SIG-M5 (cell line): ENCODE results near the gene ATP11C.
"Not testable (repeated sequence)": the region's sequence is repeated elsewhere in the genome, so short reads cannot be mapped to it uniquely, and the experiment has no call there.

ENCODE experiments used
- DNase-seq: peaks from one replicate; lab custom pipeline; 2025; lab: John Stamatoyannopoulos, UW

ATP11C gene

DNA sequence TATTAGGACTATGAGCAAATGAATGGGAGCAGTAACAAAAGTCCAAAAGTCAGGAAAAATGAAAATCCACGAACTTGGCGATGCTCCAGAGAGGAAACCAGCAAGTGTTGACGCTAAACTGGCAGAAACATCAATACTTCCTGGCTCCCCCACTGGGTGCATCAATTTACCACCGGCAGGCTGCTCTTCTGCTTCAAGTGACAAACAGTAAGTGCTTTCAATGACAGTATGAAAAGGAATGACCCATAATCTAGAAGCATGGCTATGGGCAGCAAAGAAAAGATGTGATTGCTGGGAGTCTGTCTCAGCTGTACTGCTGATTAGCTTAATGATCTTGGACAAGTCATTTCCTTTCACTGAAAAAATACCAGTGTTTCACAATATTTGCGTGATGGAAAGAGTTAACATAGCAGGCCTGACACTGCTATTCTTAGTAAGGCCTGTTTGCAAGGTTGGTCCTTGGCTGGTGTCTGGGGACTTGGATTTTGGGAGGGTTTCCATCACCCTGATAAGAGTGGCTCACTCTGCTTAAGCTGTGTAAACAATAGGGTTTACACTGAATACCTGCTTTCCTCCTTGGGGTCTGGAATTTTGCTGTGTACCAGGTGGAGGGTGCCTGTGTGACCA lies 8.7 kb downstream of the ATP11C start:
- DNase-seq = no peak

DNA sequence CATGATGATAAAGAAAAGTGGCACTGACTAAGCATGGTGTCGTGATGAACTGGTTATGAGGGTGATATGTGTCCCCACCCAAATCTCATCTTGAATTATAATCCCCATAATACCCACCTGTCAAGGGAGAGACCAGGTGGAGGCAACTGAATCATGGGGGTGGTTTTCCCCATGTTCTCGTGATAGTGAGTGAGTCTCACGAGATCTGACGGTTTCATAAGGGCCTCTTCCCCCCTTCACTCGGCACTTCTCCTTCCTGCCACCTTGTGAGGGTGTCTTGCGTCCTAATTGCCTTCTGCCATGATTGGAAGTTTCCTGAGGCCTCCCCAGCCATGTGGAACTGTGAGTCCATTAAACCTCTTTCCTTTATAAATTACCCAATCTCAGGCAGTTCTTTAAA lies 11.7 kb downstream of the ATP11C start:
- DNase-seq = not testable (repeated sequence)

DNA sequence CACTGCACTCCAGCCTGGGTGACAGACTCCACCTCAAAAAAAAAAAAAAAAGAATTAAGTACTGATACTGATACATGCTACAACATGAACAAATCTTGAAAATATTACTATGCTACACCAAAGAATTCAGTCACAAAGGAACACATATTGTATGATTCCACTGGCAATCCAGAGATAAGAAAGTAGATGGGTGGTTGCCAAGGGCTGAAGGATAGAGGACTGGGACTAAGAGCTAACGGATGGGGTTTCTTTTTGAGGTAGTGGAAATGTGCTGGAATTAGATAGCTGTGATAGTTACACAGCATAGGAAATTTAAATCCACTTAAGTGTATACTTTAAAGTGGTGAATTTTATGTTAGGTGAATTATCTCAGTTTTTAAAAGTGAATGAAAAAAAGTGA lies 12.5 kb downstream of the ATP11C start:
- no peak for DNase-seq

DNA sequence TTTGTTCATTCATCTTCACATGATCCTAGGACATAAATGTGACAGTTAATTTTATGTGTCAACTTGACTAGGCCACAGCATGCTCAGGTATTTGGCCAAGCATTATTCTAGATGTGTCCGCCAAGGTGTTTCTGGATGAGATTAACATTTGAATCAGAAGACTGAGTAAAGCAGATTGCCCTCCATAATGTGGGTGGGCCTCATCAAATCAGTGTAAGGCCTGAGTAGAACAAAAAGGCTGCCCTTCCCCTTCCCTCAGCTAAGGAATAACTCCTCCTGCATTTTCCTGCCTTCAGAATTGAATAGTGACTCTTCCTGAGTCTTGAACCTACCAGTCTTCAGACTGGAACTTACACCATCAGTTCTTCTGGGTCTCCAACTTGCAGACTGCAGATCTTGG lies 18.4 kb downstream of the ATP11C start:
- DNase-seq = no peak

DNA sequence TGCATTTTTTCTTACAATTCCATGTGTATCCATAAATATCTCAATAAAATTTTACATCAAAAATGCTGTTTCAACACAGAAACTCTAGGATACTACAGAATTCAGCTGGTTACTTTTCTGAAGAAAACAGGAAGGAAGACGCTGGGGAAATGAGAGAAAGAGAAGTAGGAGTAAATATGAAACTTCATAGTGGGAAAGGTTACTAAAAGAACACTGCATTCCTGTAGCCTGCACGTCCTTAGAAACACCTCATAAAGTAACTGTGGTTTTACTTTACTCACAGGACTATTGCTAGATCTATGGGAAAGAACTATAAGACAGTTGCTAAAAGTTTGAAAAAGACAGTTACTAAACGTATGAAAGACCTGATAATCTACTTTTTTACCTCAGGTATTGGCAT lies 23.1 kb downstream of the ATP11C start:
- DNase-seq = peak; percentile 8

DNA sequence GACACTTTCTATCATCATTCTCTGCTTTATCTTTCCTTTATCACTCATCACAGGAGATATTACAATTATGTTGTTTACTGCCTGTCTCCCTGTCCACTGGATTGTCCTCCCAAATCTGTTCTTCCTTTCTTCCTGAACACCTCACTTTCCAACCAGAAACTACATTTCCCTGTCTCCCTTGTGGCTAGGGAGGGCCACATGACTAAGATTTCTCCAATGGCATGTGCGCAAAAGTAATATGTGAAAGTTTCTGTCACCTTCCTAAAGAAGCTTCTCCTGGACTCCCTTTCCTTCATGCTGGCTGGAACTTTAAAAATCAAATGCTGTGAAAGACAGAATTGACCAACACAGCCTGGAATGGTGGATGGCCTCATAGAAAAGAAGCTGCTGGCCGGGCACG lies 25.8 kb downstream of the ATP11C start:
- no peak for DNase-seq

DNA sequence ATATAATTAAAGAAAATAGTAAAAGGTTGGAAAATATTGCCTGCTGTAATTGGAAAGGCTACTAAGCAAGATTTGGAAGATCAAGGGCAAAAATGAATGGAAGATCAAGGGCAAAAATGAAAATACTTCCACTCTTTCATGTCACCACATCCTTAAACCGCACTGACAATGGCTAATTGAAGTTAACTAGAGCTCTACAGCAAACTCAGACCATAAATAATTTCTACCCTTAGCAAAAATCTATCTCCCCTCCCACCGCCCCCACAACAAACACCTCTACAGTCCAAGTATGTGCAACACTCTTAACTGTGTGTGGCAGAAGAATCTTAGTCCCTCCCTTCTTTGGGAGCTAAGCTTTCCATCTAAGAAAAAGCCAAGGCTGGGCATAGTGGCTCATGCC lies 27.1 kb downstream of the ATP11C start:
- no peak for DNase-seq

DNA sequence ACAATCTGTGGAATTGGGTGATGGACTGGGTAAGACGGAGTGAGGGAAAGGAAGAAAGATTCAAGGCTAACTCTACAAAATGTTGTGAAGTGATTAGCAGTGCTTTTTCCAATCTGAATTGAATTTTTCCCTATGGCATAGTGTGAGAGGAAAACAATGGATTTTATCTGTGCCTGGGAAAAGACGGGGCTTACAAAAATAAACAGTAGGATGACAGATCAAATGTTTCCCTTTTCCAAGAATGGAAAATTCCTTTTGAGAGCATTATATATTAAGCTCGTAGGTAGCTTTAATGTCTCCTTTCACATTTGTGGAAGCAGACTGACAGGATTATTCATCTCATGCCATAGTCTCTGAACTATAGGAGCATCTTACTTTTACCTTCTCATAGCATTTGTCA lies 27.8 kb downstream of the ATP11C start:
- no peak for DNase-seq

DNA sequence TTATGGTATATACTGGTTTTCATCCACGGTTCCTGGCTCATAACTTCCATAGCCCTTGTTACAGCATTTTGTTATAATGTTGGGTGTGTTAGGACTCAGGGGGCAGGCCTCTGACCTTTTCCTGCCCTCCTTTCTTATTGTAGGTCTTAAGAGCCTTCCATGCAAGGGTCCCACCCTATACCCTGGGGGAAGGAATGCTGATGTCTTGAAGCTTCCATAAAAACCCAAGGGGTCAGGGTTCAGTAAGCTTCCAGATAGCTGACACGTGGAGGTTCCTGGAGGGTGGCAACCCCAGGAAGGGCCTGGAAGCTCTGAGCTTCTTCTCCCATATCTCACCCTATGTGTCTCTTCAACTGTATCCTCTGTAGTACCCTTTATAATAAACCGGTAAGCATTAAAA lies 29.6 kb downstream of the ATP11C start:
- no peak for DNase-seq

DNA sequence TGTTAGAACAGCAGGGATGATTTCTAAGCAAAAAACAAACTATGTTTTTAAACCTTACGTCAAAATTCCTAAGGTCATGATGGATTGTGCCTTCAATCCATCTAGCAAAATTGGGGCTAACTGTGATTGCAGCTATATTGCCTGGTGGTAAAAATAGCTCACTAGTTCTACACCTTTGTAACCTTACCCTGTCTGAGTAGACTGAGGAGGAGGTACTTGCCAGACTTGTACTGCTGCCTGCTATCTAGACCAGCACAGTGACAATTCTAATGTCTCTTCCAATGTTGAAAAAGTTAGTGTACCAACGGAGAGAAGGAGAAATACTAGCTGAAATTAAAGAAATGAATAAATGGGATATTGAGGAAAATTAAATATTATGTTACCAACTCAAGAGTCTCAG lies 30.3 kb downstream of the ATP11C start:
- no peak for DNase-seq

DNA sequence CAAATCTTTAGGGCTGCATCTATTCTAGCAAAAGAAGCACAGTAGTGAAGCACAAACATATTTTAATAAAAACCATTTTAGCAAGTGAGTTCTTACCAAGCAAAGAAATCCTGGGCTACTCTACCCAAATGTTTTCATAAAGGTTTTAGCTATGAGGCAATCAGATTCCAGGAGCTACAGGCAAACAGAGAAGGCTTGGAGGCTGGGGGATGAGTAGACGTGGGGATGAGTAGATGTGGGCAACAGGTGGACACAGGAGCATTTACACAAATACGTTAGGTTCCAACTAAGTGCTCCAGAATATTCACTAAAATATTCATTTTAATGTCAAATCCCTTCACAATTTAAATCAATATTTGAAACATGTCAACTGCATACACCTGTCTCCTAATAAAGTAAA lies 34.5 kb downstream of the ATP11C start:
- no peak for DNase-seq

DNA sequence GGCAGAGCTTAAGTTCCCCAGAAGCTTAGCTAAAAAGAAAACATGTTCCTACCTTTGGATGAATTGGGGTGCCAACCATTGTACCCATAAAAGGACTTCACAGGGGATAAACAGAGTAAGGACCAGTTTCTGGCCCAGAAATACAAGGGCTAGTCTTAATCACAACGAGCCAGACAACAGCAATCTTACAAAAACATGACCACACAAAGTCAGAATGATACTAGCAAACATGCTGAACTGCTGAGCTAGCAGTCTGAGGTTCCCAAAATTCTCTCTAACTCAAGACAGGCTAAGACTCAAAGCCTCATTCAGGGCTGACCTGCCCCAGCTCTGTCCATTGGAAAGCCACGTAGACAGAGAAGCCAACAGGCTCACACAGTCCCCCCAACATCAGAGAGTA lies 40.3 kb downstream of the ATP11C start:
- DNase-seq = no peak

DNA sequence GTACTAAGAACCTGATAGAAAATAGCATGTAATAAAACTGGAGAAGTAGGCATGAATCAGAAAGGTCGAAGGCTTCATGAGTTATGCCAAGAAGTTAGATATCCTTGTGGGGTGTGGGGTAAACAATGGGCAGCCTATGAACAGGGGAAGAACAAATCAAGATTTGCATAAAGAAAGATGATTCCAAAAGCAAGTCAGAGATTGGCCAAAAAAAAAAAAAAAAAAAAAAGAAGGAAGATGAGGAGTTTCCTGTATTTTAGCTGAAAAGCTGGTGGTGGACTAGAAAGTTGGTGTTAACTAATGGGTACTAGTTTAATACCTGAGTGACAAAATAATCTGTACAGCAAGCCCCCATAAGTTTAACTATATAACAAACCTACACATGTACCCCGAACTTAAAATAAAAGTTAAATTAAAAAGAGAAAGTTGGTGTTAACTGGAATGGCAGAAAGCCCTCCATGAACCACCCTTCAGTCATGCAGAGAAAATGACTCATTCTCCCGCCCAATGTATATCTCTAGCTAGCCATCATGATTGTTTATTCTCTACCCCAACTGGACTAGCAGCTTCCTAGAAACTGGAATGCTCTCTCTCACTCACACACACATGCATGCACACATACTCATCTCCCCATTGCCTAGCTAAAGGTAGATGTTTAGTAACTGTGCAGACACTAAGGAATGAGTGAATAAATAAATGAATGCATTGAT lies 41.7 kb downstream of the ATP11C start:
- DNase-seq = no peak

DNA sequence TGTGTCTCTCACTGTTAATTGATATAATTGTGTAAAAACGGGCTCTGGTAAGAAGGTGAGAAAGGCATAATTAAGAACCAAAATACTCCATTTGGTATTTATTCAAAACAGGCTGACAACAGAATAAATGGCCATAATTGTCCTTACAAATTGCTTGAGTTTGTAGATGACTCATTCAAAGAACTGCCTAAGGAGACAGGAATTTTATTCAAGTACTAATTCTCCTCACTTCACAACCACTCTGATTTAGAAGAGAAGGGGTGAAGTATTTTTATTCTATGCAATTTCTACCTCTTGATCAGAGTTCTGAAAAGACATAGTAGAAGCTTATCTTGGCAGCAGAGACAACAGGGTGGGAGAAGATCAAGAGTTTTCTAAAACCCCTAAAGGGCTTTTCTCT lies 43.1 kb downstream of the ATP11C start:
- DNase-seq = no peak

DNA sequence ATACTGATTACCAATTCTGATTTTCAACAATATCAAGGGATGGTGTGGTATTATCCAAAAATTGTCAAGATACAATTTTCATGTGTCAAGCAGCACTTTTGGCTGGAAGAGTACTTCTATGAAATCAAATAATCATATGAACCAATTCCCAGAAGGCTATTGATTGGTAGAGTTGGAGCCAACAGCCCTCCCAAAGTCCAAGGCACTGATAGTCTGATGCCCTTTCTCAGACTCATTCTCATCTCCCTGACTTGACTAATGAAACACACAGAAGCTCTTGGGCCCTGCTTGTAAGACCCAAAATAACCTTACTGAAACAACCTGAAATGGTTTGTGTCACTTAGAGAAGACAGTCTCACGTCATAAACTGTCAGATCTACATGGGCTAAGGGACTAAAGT lies 48.9 kb downstream of the ATP11C start:
- no peak for DNase-seq

DNA sequence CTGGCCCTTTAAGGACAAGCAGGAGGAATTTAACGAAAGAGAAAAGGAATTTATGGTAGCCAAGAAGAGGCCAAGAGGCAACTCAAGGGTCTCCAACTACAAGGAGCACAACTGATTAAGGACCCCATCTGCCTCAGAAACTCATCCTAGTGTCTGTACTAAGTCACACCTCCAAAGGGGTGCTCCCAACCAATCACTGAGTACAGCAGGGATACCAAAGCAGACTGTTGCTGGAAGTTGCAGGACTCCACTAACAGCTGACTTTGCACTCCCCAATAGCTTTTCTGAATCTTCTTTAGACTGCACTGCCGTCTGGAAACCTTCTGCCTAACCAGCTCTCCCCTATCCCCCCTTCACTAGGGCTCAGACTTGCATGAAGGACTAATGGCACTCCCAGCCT lies 50.6 kb downstream of the ATP11C start:
- no peak for DNase-seq

DNA sequence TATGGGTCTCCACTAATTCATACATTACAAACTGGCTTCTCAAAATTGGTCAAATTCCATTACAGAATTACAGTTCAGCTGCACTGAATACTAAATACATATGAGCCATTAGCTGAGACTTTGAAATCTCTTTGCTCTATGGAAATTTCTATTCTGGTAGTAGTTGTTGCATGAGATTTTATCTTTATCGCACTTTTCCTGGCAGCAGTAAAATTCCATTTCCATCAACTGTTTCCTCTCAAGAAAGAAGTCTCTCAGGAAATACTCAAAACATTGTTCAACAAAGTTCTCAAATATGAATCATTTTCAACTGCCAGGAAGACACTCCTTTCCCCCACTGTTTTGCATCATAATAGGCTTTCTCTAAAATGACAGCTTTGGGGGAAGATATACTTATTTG lies 51.3 kb downstream of the ATP11C start:
- no peak for DNase-seq

DNA sequence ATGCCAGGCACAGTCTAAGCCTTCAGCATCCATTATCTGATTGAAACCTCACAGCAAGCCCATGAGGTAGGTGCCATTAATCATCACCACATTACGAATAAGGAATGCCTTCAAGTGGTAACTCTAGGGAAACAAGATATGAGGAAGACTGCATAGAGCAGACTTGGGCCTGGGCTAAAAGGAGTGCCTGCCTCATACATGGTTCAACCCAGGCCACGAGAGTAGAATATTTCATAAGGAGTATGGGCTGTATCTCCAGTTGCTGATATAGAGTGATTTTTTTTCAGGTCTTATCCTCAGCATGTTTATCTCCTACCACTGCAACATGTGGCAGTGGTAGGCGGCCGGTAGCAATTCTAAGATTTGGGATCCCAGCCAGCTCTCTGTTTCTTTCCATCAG lies 51.7 kb downstream of the ATP11C start:
- DNase-seq = no peak

DNA sequence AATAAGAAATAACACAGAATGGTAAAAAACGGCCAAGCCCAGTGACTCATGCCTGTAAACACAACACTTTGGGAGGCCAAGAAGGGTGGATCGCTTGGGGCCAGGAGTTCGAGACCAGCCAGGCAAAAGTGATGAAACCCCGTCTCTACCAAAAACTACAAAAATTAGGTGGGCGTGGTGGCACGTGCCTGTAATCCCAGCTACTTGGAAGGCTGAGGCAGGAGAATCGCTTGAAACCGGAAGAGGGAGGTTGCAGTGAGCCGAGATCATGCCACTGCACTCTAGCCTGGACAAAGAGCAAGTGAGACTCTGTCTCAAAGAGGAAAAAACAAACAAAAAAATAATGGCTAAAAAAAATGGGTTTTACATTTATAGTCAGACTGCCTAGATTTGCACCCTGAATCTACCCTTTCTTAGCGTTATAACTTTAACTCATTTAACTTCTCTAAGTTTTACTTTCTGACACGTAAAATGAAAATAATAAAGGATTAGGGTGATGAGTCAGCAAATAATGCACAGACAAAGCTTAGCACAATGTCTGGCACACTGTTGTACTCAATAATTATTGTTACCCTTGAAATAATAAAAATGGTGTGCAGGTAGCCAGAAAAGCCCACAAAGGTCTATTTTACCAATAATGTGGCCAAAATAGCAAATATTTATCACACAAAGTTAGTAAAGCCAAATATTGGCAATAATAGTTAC lies 55.0 kb downstream of the ATP11C start:
- no peak for DNase-seq

DNA sequence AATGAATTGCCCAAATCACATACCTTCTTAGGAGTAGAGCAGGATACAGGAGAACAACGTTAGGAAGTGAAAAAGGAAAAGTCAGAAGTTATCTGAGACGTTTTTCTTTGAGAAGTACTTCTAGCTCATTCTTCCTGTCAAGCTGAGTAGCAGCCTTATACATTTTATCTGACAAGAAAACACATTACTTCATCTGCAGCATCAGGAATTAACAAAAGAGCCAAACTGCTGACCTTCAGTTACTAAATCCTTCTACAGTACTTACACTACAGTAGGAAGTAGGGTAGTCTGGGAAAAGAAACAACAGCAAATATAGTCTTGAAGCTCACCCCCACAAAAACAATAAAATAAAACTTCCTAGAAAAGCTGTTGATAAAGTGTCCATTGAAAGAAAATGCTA lies 57.0 kb downstream of the ATP11C start:
- DNase-seq = no peak

DNA sequence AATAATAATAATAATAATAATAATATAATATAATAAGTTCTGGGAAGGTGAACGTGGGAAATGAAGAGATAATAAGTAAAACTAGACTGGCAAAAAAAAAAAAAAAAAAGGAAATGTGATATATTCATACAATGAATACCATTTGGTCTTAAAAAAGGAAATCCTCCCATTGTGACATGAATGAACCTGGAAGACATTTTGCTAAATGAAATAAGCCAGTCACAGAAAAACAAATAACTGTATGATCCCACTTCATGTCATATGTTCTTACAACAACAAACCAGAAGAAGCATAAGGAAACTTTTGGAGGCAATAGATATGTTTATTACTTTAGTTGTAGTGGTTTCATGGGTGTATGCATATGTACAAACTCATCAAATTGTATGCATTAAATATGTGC lies 63.1 kb downstream of the ATP11C start:
- DNase-seq = no peak

DNA sequence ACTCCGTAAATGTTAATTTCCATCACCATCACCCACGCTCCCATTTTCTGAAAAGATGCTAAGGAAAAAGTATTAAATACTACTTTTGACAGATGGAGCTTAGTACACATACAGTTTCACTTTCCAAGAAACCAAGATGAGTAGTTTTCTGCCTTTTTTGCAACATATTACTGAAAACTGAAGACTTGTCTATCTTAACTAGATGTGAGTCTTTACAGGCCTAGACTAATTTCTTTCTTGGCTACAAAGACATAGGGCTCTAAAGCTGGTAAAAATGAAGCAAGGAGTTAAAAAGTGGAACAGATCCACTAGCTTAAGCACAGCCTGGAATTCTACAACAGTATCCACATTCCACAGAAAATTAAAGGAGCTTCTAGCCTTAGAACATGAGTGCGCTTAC lies 68.2 kb downstream of the ATP11C start:
- DNase-seq = no peak

DNA sequence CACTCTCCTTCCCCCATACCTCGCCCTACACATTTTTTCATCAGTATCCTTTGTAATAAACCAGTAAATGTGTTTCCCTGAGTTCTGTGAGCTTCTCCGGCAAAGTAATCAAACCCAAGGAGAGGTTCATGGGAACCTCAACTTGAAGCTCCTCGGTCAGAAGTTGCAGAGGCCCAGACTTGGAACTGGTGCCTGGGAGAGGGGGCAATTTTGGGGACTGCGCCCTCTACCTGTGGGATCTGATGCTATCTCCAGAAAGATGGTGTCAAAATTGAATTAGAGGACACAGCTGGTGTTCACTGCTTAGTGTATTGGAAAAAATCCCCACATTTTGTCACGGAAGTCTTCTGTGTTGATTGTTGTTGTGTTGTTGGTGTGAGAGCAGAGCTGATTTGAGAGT lies 70.6 kb downstream of the ATP11C start:
- DNase-seq = no peak

DNA sequence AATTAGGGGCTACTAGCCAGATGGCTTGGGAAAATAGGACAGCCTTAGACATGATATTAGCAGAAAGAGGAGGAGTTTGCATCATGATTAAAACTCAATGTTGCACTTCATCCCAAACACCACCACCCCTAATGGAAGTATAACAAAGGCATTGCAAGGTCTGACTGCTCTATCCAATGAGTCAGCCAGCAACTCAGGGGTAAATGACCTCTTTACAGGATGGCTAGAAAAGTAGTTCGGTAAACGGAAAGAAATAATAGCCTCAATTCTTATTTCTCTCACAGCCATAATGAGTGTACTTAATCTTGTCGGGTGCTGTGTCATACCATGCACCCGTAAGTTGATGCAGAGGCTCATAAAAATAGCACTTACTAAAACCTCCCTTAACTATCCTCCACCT lies 76.0 kb downstream of the ATP11C start:
- not testable (repeated sequence) for DNase-seq
